Measurements from ENCODE around the gene SLC16A3. TPM values are rescaled to one million over a fixed set of nuclear protein-coding genes. Genes with fewer than 3 reads are reported as not detected.

The SLC16A3 gene
- total RNA-seq, 1 donor from 2014 or later: 29.8 TPM

- H3K27ac Mint-ChIP-seq: peak within 1 kb of the TSS; percentile 58
- peak within 1 kb of the TSS; percentile 84 for H3K4me3 Mint-ChIP-seq
- DNase-seq (ENCODE audit: extremely low spot score, unreplicated experiment): peak; percentile 89
- no peaks in the 10 kb centered on the region for H3K9me3 Mint-ChIP-seq
- no peak for TF ChIP-seq CTCF (conservative IDR thresholded peaks at IDR 0.05)
- H3K4me1 Mint-ChIP-seq (ENCODE audit: unreplicated experiment): no peaks in the 10 kb centered on the region
- H3K36me3 Mint-ChIP-seq: no peaks in the 10 kb centered on the region
- no peaks in the 10 kb centered on the region for H3K27me3 Mint-ChIP-seq
Observed at GRCh38 chr17:82212331-82213250, 16.3 kb upstream of the SLC16A3 start, which contains the start of gene CCDC57. Gene CCDC57 (minus strand): TSS chr17:82212842. CDS start chr17:82201944, 10,898 bp downstream.

- Mint-ChIP-seq H3K4me3 (peak overlapping the region; percentile 84), H3K4me1 (ENCODE audit: unreplicated experiment) (no peaks in the 10 kb centered on the region), H3K27me3 (no peaks in the 10 kb centered on the region), H3K27ac (peak overlapping the region; percentile 58), H3K36me3 (no peaks in the 10 kb centered on the region), H3K9me3 (no peaks in the 10 kb centered on the region)
- DNase-seq (ENCODE audit: extremely low spot score, unreplicated experiment): no peak
- no peak for TF ChIP-seq CTCF (conservative IDR thresholded peaks at IDR 0.05)
Observed at GRCh38 chr17:82213251-82214011, 15.4 kb upstream of the SLC16A3 start.

- Mint-ChIP-seq H3K4me3 (peak overlapping the region; percentile 69), H3K27me3 (no peaks in the 10 kb centered on the region), H3K27ac (no peak overlapping the region), H3K9me3 (no peaks in the 10 kb centered on the region), H3K36me3 (no peaks in the 10 kb centered on the region), H3K4me1 (ENCODE audit: unreplicated experiment) (no peaks in the 10 kb centered on the region)
- no peak for TF ChIP-seq CTCF (conservative IDR thresholded peaks at IDR 0.05)
- no peak for DNase-seq (ENCODE audit: extremely low spot score, unreplicated experiment)
Observed at GRCh38 chr17:82214012-82214628, 14.7 kb upstream of the SLC16A3 start.

- TF ChIP-seq CTCF (conservative IDR thresholded peaks at IDR 0.05): no peak
- DNase-seq (ENCODE audit: extremely low spot score, unreplicated experiment): no peak
- H3K27me3 Mint-ChIP-seq: no peaks in the 10 kb centered on the region
- peak overlapping the region; percentile 39 for H3K27ac Mint-ChIP-seq
- H3K9me3 Mint-ChIP-seq: no peaks in the 10 kb centered on the region
- no peaks in the 10 kb centered on the region for H3K36me3 Mint-ChIP-seq
- no peak overlapping the region for H3K4me3 Mint-ChIP-seq
- H3K4me1 Mint-ChIP-seq (ENCODE audit: unreplicated experiment): no peaks in the 10 kb centered on the region
Observed at GRCh38 chr17:82215095-82215971, 13.5 kb upstream of the SLC16A3 start.

GRCh38 chr17:82215972-82216300, 12.9 kb upstream of the SLC16A3 start:
- no peak for TF ChIP-seq CTCF (conservative IDR thresholded peaks at IDR 0.05)
- H3K4me1 Mint-ChIP-seq (ENCODE audit: unreplicated experiment): no peaks in the 10 kb centered on the region
- no peak overlapping the region for H3K4me3 Mint-ChIP-seq
- H3K9me3 Mint-ChIP-seq: no peaks in the 10 kb centered on the region
- H3K27ac Mint-ChIP-seq: peak overlapping the region; percentile 39
- H3K36me3 Mint-ChIP-seq: no peaks in the 10 kb centered on the region
- DNase-seq (ENCODE audit: extremely low spot score, unreplicated experiment): no peak
- H3K27me3 Mint-ChIP-seq: no peaks in the 10 kb centered on the region

Measured in type B pancreatic cell (in vitro differentiated cells).